ENCODE measurements around the gene PARS2.

PARS2 gene

DNA sequence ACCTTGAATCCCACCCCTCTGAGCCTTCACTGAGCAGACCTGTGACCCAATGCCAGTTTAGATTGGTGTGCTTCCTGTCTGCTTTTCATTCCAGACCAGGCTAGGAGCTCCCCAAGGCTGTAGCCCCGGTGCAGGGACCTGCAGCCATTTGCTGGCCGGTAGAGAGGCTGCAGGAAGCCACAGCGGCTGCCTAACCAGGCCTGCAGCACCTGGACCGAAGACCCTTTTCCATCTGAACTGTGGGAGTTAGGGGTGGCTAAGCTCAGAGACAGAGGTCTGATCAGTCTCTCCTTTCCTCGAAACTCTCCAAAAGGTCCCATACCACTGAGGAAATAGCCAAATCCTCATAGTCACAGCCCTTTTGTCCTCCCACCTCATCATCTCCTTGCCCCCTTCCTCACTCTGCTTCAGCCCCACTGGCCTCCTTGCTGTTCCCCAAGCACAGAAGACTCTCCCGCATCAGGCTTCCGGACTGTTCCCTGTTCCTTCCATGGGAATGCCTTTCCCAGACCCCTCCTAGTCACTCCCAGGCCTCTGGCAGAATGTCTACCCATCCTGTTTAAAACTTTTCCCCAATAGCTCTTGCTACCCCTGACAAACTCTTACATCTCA is 49.3 kb downstream of the PARS2 start:
- Histone ChIP-seq H3K4me1 (ENCODE audit: insufficient read depth, low read length) (peaks cover 8% of the 10 kb centered on the region; the same call in 1 of the 2 replicates), H3K27ac (ENCODE audit: low read length) (no peak overlapping the region), H3K9ac (ENCODE audit: low read depth, low read length) (peak overlapping the region; percentile 90; the same call in 1 of the 2 replicates), H3K27me3 (ENCODE audit: insufficient read depth, low read length) (peaks cover 20% of the 10 kb centered on the region), H3K36me3 (ENCODE audit: insufficient read depth, low read depth, low read length) (peaks cover 22% of the 10 kb centered on the region), H3K9me3 (ENCODE audit: insufficient read depth, low read depth, low read length) (no peaks in the 10 kb centered on the region), H3K4me3 (ENCODE audit: low read length) (peak overlapping the region; percentile 90)

GRCh38 chr1:54711536-54711935 is 52.8 kb downstream of the PARS2 start:
- H3K9me3 ChIP-seq (ENCODE audit: insufficient read depth, low read depth, low read length), result no peaks in the 10 kb centered on the region
- no peak overlapping the region for H3K9ac ChIP-seq (ENCODE audit: low read depth, low read length)
- no peak overlapping the region for H3K4me3 ChIP-seq (ENCODE audit: low read length)
- H3K27me3 ChIP-seq (ENCODE audit: insufficient read depth, low read length), result peaks cover 29% of the 10 kb centered on the region
- H3K27ac ChIP-seq (ENCODE audit: low read length), result no peak overlapping the region
- H3K4me1 ChIP-seq (ENCODE audit: insufficient read depth, low read length), result peaks cover 5% of the 10 kb centered on the region; the same call in 1 of the 2 replicates
- H3K36me3 ChIP-seq (ENCODE audit: insufficient read depth, low read depth, low read length), result no peaks in the 10 kb centered on the region

DNA sequence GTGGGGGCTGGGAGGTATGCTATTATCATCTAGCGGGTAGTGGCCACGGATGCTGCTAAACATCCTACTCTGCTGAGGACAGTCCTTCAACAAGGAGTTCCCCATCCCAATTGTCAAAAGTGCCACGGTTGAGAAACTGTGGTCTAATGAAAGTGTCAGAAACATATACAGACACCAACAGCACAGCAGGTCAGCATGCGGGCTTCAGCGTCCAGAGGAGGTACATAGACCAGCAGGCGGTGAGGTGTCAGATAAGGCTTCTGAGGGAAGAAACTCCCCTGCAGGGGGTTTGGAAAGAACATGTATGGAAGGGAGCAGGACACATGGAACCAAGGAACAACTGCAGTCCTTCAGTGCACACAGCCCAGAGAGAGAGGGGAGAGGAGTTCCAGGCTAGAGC is 53.5 kb downstream of the PARS2 start:
- peaks cover 3% of the 10 kb centered on the region; the same call in 1 of the 2 replicates for H3K4me1 ChIP-seq (ENCODE audit: insufficient read depth, low read length)
- no peaks in the 10 kb centered on the region for H3K36me3 ChIP-seq (ENCODE audit: insufficient read depth, low read depth, low read length)
- H3K27ac ChIP-seq (ENCODE audit: low read length), result no peak overlapping the region
- no peak overlapping the region for H3K4me3 ChIP-seq (ENCODE audit: low read length)
- H3K9me3 ChIP-seq (ENCODE audit: insufficient read depth, low read depth, low read length), result no peaks in the 10 kb centered on the region
- H3K9ac ChIP-seq (ENCODE audit: low read depth, low read length), result no peak overlapping the region
- H3K27me3 ChIP-seq (ENCODE audit: insufficient read depth, low read length), result peaks cover 32% of the 10 kb centered on the region

DNA sequence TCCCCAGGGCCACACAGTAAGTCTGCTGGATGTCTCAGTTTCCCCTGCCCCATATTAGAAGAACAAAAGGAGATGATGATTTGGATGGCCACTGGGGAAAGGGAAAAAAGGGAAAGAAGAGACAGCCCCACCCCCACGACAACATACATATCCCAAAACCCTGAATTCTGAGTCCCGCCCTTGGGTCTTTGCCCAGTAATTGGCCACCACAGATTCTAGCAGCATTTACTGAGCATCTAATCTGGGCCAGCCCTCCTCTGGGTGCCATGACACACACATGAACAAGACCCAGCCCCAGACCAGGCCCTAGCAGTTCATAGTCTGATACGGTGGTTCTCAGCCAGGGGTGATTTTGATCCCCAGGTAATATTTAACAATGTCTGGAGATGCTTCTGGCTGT is 53.9 kb downstream of the PARS2 start:
- no peak overlapping the region for H3K27ac ChIP-seq (ENCODE audit: low read length)

DNA sequence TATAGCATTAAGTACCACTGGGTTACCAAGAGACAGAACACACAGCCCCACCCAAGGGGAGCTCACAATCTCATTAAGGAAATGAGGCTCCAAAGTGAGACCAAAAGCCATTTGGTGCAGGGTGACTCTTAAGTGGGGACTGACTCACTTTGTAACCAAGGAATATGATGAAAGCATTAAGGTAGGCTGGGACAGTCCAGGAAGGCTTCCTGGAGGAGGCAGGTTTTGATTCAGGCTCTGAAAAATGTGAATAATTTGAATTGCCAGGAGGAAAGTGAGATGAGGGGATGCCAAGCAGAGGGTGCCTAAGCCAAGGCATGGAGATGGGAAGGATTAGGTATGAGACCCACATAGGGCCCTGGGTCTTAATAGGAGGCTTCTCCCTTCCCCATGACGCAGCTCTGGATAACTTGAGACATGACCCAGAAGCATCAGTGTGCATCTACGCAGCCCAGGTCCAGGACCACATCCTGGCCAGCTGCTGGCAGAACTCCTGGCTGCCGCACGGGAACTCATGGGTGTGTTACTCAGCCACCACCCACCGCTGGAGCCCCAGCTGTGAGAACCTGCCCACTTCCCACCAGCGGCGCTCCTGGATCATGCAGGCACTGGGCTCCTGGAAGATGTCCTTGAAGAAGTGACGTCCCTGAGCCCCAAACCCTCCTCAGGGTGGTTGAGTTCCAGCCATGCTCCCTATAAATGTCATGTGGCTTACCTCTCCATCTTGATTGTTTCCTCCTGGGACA is 54.6 kb downstream of the PARS2 start:
- H3K27me3 ChIP-seq (ENCODE audit: insufficient read depth, low read length), result peaks cover 31% of the 10 kb centered on the region

More for the DNA sequence above, 53.9 kb downstream of the PARS2 start:
- no peak overlapping the region for H3K9ac ChIP-seq (ENCODE audit: low read depth, low read length)
- H3K36me3 ChIP-seq (ENCODE audit: insufficient read depth, low read depth, low read length), result no peaks in the 10 kb centered on the region
- no peaks in the 10 kb centered on the region for H3K9me3 ChIP-seq (ENCODE audit: insufficient read depth, low read depth, low read length)
- H3K4me1 ChIP-seq (ENCODE audit: insufficient read depth, low read length), result peaks cover 3% of the 10 kb centered on the region; the same call in 1 of the 2 replicates
- H3K27me3 ChIP-seq (ENCODE audit: insufficient read depth, low read length), result peaks cover 36% of the 10 kb centered on the region
- no peak overlapping the region for H3K4me3 ChIP-seq (ENCODE audit: low read length)

GRCh38 chr1:54708385-54708784 is 55.9 kb downstream of the PARS2 start:
- H3K4me1 ChIP-seq (ENCODE audit: insufficient read depth, low read length), result no peaks in the 10 kb centered on the region
- no peak overlapping the region for H3K27ac ChIP-seq (ENCODE audit: low read length)
- H3K27me3 ChIP-seq (ENCODE audit: insufficient read depth, low read length), result peaks cover 29% of the 10 kb centered on the region
- no peak overlapping the region for H3K9ac ChIP-seq (ENCODE audit: low read depth, low read length)
- no peaks in the 10 kb centered on the region for H3K36me3 ChIP-seq (ENCODE audit: insufficient read depth, low read depth, low read length)
- H3K9me3 ChIP-seq (ENCODE audit: insufficient read depth, low read depth, low read length), result no peaks in the 10 kb centered on the region
- no peak overlapping the region for H3K4me3 ChIP-seq (ENCODE audit: low read length)

More for the DNA sequence above, 54.6 kb downstream of the PARS2 start:
- Histone ChIP-seq H3K4me3 (ENCODE audit: low read length) (no peak overlapping the region), H3K36me3 (ENCODE audit: insufficient read depth, low read depth, low read length) (no peaks in the 10 kb centered on the region), H3K4me1 (ENCODE audit: insufficient read depth, low read length) (no peaks in the 10 kb centered on the region), H3K27ac (ENCODE audit: low read length) (no peak overlapping the region), H3K9me3 (ENCODE audit: insufficient read depth, low read depth, low read length) (no peaks in the 10 kb centered on the region), H3K9ac (ENCODE audit: low read depth, low read length) (no peak overlapping the region)

Measured in iPS-20b (cell line).